Left lung (tissue), 10 donors: ENCODE results near the gene EPHA7. TPM values are rescaled to one million over a fixed set of nuclear protein-coding genes. Genes with fewer than 3 reads are reported as not detected.

ENCODE experiments used
- ATAC-seq: fragments of 200-7000 bp; cut with Tn5 transposase; one replicate; pipeline ENCODE4 v1.9.1; 2020; ENCODE audit warnings: moderate library complexity
- DNase-seq, 4 donors: peaks; one replicate each; pipeline ENCODE4 v3.0.0-alpha.2; 2013 to 2020
- H3K27ac ChIP-seq, 2 donors: fragments of 200-600 bp; sonication (generic) in 1 of 2; one replicate each; pipeline versions ENCODE4 v1.5.0 to v1.8.0; 2020 to 2021
- H3K27me3 ChIP-seq, 2 donors: fragments of 200-600 bp; sonication (generic) in 1 of 2; one replicate each; pipeline versions ENCODE4 v1.5.0 to v1.8.0; 2020 to 2021
- H3K36me3 ChIP-seq, 2 donors: fragments of 200-600 bp; sonication (generic) in 1 of 2; one replicate each; pipeline versions ENCODE4 v1.5.0 to v1.8.0; 2020 to 2021
- H3K4me1 ChIP-seq, 2 donors: fragments of 200-600 bp; one replicate each; pipeline ENCODE4 v1.8.0; 2021
- H3K4me3 ChIP-seq, 2 donors: fragments of 200-600 bp; sonication (generic) in 1 of 2; one replicate each; pipeline versions ENCODE4 v1.5.0 to v1.8.0; 2020 to 2021; ENCODE audit warnings: mild to moderate bottlenecking in 1 of 2
- H3K9me3 ChIP-seq, 2 donors: fragments of 200-600 bp; sonication (generic) in 1 of 2; one replicate each; pipeline versions ENCODE4 v1.5.0 to v1.8.0; 2020 to 2021
- CTCF ChIP-seq, 2 donors: fragments of 200-600 bp; sonication (generic) in 1 of 2; IDR thresholded peaks; one replicate each; pipeline versions ENCODE4 v1.5.0 to v1.8.0; 2021; ENCODE audit warnings: antibody characterized with exemption in 2 of 2
- intact Hi-C, 2 donors: fragments of 100-400 bp; cut with DNase I; formaldehyde crosslinking; loops; one replicate each; pipeline versions ENCODE4 v1.11.2 to v1.14.2; 2022
- polyA plus RNA-seq, 6 donors: library from polyadenylated mRNA; unstranded; fragments of 120-200 nt; gene quantifications; one replicate each; pipeline ENCODE4 v1.2.1, GENCODE V29; 2013; ENCODE audit not compliant: insufficient read length in 6 of 6
- total RNA-seq, 2 donors: library from RNA; stranded (reverse); fragmentation: NEBNext Ultra II Directional; extraction: Animal tissue kit (Norgen Biotek cat#: 25700); gene quantifications; one replicate each; pipeline ENCODE4 v1.2.1, GENCODE V29; 2021
- donor health status: DM: no; HTN: yes; CAD: no.
- donor health status: DM: no; HTN: no; CAD: no.

EPHA7 gene
- total and polyA plus RNA-seq, 8 donors = 0.09 to 23.9 (median 19.3) TPM

- H3K27ac ChIP-seq = no peak overlapping the region
- no peaks in the 10 kb centered on the region for H3K36me3 ChIP-seq
- ATAC-seq (no peak), DNase-seq (no peak)
- H3K9me3 ChIP-seq = no peaks in the 10 kb centered on the region
- intact Hi-C loops = no loop called here
- H3K27me3 ChIP-seq = no peaks in the 10 kb centered on the region
- H3K4me3 ChIP-seq = no peak overlapping the region
- TF ChIP-seq CTCF (IDR thresholded peaks at IDR 0.05) = no peak
- H3K4me1 ChIP-seq = no peaks in the 10 kb centered on the region
Observed at GRCh38 chr6:93351222-93351621, 68.1 kb downstream of the EPHA7 start.

GRCh38 chr6:93350774-93351173 is 68.6 kb downstream of the EPHA7 start:
- intact Hi-C loops = no loop called here
- Histone ChIP-seq H3K4me1 (no peaks in the 10 kb centered on the region), H3K9me3 (no peaks in the 10 kb centered on the region), H3K36me3 (no peaks in the 10 kb centered on the region), H3K27me3 (no peaks in the 10 kb centered on the region), H3K4me3 (no peak overlapping the region), H3K27ac (no peak overlapping the region)
- TF ChIP-seq CTCF (IDR thresholded peaks at IDR 0.05) = no peak
- DNase-seq (no peak), ATAC-seq (no peak)

- Histone ChIP-seq H3K4me3 (no peak overlapping the region), H3K36me3 (no peaks in the 10 kb centered on the region), H3K27me3 (no peaks in the 10 kb centered on the region), H3K4me1 (no peaks in the 10 kb centered on the region), H3K9me3 (no peaks in the 10 kb centered on the region), H3K27ac (no peak overlapping the region)
- intact Hi-C loops = no loop called here
- DNase-seq = no peak
- TF ChIP-seq CTCF (IDR thresholded peaks at IDR 0.05) = no peak
- no peak for ATAC-seq
Observed at GRCh38 chr6:93344333-93344835, 75.0 kb downstream of the EPHA7 start.

- no peaks in the 10 kb centered on the region for H3K27me3 ChIP-seq
- DNase-seq = no peak
- intact Hi-C loops = no loop called here
- H3K27ac ChIP-seq = no peak overlapping the region
- ATAC-seq = no peak
- no peaks in the 10 kb centered on the region for H3K36me3 ChIP-seq
- H3K4me1 ChIP-seq = no peaks in the 10 kb centered on the region
- H3K9me3 ChIP-seq = no peaks in the 10 kb centered on the region
- H3K4me3 ChIP-seq = no peak overlapping the region
- no peak for TF ChIP-seq CTCF (IDR thresholded peaks at IDR 0.05)
Observed at GRCh38 chr6:93343476-93343875, 75.9 kb downstream of the EPHA7 start.

GRCh38 chr6:93341900-93342613 is 77.3 kb downstream of the EPHA7 start:
- Histone ChIP-seq H3K27me3 (no peaks in the 10 kb centered on the region), H3K4me1 (no peaks in the 10 kb centered on the region), H3K9me3 (no peaks in the 10 kb centered on the region), H3K4me3 (no peak overlapping the region), H3K27ac (no peak overlapping the region), H3K36me3 (no peaks in the 10 kb centered on the region)
- intact Hi-C loops = no loop called here
- DNase-seq = no peak
- ATAC-seq = no peak
- no peak for TF ChIP-seq CTCF (IDR thresholded peaks at IDR 0.05)
